GM12892 (cell line): ENCODE measurements around the gene DSCAML1.

Experiments used
- POLR2A ChIP-seq: IDR thresholded peaks from 2 replicates; pipeline ENCODE4 v1.6.1; 2011; ENCODE audit warnings: low read depth, low read length, control low read depth
- POLR2AphosphoS5 ChIP-seq: IDR thresholded peaks from 2 replicates; pipeline ENCODE4 v1.6.1; 2011; ENCODE audit warnings: low read depth, low read length, control low read depth
- TAF1 ChIP-seq: IDR thresholded peaks from 2 replicates; pipeline ENCODE4 v1.6.1; 2011; ENCODE audit warnings: low read depth, mild to moderate bottlenecking, control low read depth, low read length, borderline replicate concordance

- TF ChIP-seq POLR2AphosphoS5 (no peak), TAF1 (no peak), POLR2A (no peak)
These were observed 400.0 kb downstream of the DSCAML1 start for GRCh38 chr11:117396970-117397369.
